H9 (cell line): Measurements from ENCODE around the gene ZC3H8. TPM values are rescaled to one million over a fixed set of nuclear protein-coding genes. Genes with fewer than 3 reads are reported as not detected.

Source experiments
- DNase-seq: peaks from one replicate; pipeline ENCODE4 v3.0.0-alpha.2; 2017
- H2AFZ ChIP-seq: one replicate; pipeline ENCODE4 v1.6.1; 2013; ENCODE audit warnings: mild to moderate bottlenecking, low read length, control low read depth, moderate library complexity
- H2AK5ac ChIP-seq: 2 replicates; pipeline ENCODE4 v1.6.1; 2013; ENCODE audit warnings: low read length, control low read depth, mixed read lengths; ENCODE audit not compliant: insufficient read length
- H2BK120ac ChIP-seq: one replicate; pipeline ENCODE4 v1.6.1; 2013; ENCODE audit warnings: low read depth, mild to moderate bottlenecking, low read length, control low read depth, inconsistent platforms; ENCODE audit not compliant: poor library complexity, severe bottlenecking
- H2BK12ac ChIP-seq: 2 replicates; pipeline ENCODE4 v1.6.1; 2013; ENCODE audit warnings: low read length, control low read depth, mixed read lengths, low read depth; ENCODE audit not compliant: insufficient read length
- H2BK15ac ChIP-seq: 2 replicates; pipeline ENCODE4 v1.6.1; 2013; ENCODE audit warnings: low read depth, low read length, control low read depth
- H2BK20ac ChIP-seq: one replicate; pipeline ENCODE4 v1.6.1; 2013; ENCODE audit warnings: low read depth, mild to moderate bottlenecking, low read length, control low read depth, inconsistent platforms; ENCODE audit not compliant: poor library complexity, severe bottlenecking
- H2BK5ac ChIP-seq: 2 replicates; pipeline ENCODE4 v1.6.1; 2013; ENCODE audit warnings: low read length, control low read depth, mixed read lengths; ENCODE audit not compliant: insufficient read length
- H3K14ac ChIP-seq: 2 replicates; pipeline ENCODE4 v1.6.1; 2013; ENCODE audit warnings: low read length, control low read depth; ENCODE audit not compliant: insufficient read depth
- H3K18ac ChIP-seq: 2 replicates; pipeline ENCODE4 v1.6.1; 2013; ENCODE audit warnings: low read depth, mild to moderate bottlenecking, mixed read lengths, low read length, control low read depth; ENCODE audit not compliant: insufficient read length
- H3K23ac ChIP-seq: 2 replicates; pipeline ENCODE4 v1.6.1; 2013; ENCODE audit warnings: low read length, control low read depth, mixed read lengths, low read depth; ENCODE audit not compliant: insufficient read length
- H3K23me2 ChIP-seq: 2 replicates; pipeline ENCODE4 v1.6.1; 2013; ENCODE audit warnings: low read depth, mild to moderate bottlenecking, mixed read lengths, low read length, control low read depth; ENCODE audit not compliant: insufficient read length, poor library complexity, severe bottlenecking
- H3K27ac ChIP-seq: 2 replicates; pipeline ENCODE4 v1.5.1; 2013; ENCODE audit warnings: low read length, control low read depth, mixed read lengths, low read depth; ENCODE audit not compliant: insufficient read length
- H3K27me3 ChIP-seq: 2 replicates; pipeline ENCODE4 v1.6.1; 2013; ENCODE audit warnings: low read length, control low read depth, inconsistent platforms; ENCODE audit not compliant: insufficient read depth
- H3K4ac ChIP-seq: 2 replicates; pipeline ENCODE4 v1.6.1; 2013; ENCODE audit warnings: low read depth, mild to moderate bottlenecking, control low read depth, inconsistent platforms, low read length, moderate library complexity
- H3K4me1 ChIP-seq: 2 replicates; pipeline ENCODE4 v1.6.1; 2013; ENCODE audit warnings: low read length, control low read depth, inconsistent platforms; ENCODE audit not compliant: insufficient read depth
- H3K4me2 ChIP-seq: 2 replicates; pipeline ENCODE4 v1.6.1; 2013; ENCODE audit warnings: low read length, control low read depth, mixed read lengths; ENCODE audit not compliant: insufficient read length, insufficient read depth
- H3K56ac ChIP-seq: 2 replicates; pipeline ENCODE4 v1.6.1; 2013; ENCODE audit warnings: low read depth, mild to moderate bottlenecking, mixed read lengths, low read length, control low read depth; ENCODE audit not compliant: insufficient read length
- H3K79me1 ChIP-seq: 2 replicates; pipeline ENCODE4 v1.6.1; 2013; ENCODE audit warnings: low read depth, mild to moderate bottlenecking, moderate library complexity, low read length, control low read depth, inconsistent platforms; ENCODE audit not compliant: insufficient read depth, poor library complexity, severe bottlenecking
- H3K79me2 ChIP-seq: 2 replicates; pipeline ENCODE4 v1.6.1; 2013; ENCODE audit warnings: low read length, control low read depth, inconsistent platforms; ENCODE audit not compliant: insufficient read depth
- H3K9ac ChIP-seq: 2 replicates; pipeline ENCODE4 v1.6.1; 2013; ENCODE audit warnings: low read length, control low read depth, mixed read lengths; ENCODE audit not compliant: insufficient read length; ENCODE audit errors: extremely low read depth
- H3K9me3 ChIP-seq: one replicate; pipeline ENCODE4 v1.6.1; 2013; ENCODE audit warnings: low read depth, low read length, inconsistent platforms; ENCODE audit not compliant: control insufficient read depth
- H3T11ph ChIP-seq: one replicate; pipeline ENCODE4 v1.6.1; 2013; ENCODE audit warnings: mild to moderate bottlenecking, low read length, control low read depth, inconsistent platforms
- H4K20me1 ChIP-seq: one replicate; pipeline ENCODE4 v1.6.1; 2013; ENCODE audit not compliant: control insufficient read depth, insufficient read length, insufficient read depth
- H4K5ac ChIP-seq: 2 replicates; pipeline ENCODE4 v1.6.1; 2013; ENCODE audit warnings: low read depth, mild to moderate bottlenecking, mixed read lengths, low read length, control low read depth; ENCODE audit not compliant: insufficient read length
- H4K8ac ChIP-seq: replicated peaks from 2 replicates; pipeline ENCODE4 v1.6.1; 2013; ENCODE audit warnings: low read length, control low read depth, mixed read lengths, low read depth; ENCODE audit not compliant: insufficient read length
- H4K91ac ChIP-seq: 2 replicates; pipeline ENCODE4 v1.6.1; 2013; ENCODE audit warnings: low read depth, mild to moderate bottlenecking, moderate library complexity, mixed read lengths, low read length, control low read depth; ENCODE audit not compliant: insufficient read length
- H3K27ac Mint-ChIP-seq, 3 experiments: 2 replicates in 2 of 3; 3 replicates in 1 of 3; pipeline ENCODE4 v1.8.0; 2020 to 2021; ENCODE audit warnings: mixed read lengths in 3 of 3, mild to moderate bottlenecking in 1 of 3, moderate library complexity in 1 of 3
- H3K27me3 Mint-ChIP-seq: 2 replicates; pipeline ENCODE4 v1.8.0; 2021; ENCODE audit warnings: low read depth, mild to moderate bottlenecking, moderate library complexity, mixed read lengths
- H3K36me3 Mint-ChIP-seq, 3 experiments: 2 replicates in 2 of 3; 3 replicates in 1 of 3; pipeline ENCODE4 v1.8.0; 2020 to 2021; ENCODE audit warnings: low read depth in 3 of 3, mixed read lengths in 3 of 3; ENCODE audit not compliant: insufficient read depth in 1 of 3
- H3K4me1 Mint-ChIP-seq, 2 experiments: 2 replicates each; pipeline ENCODE4 v1.8.0; 2020; ENCODE audit warnings: mixed read lengths in 2 of 2
- H3K4me3 Mint-ChIP-seq, 2 experiments: 2 replicates in 1 of 2; 3 replicates in 1 of 2; pipeline ENCODE4 v1.8.0; 2020 to 2021; ENCODE audit warnings: mild to moderate bottlenecking in 2 of 2, mixed read lengths in 2 of 2, moderate library complexity in 1 of 2
- H3K9me3 Mint-ChIP-seq, 2 experiments: 2 replicates in 1 of 2; 3 replicates in 1 of 2; pipeline ENCODE4 v1.8.0; 2020; ENCODE audit warnings: mild to moderate bottlenecking in 2 of 2, mixed read lengths in 2 of 2, moderate library complexity in 1 of 2
- CTCF ChIP-seq: fragments of 200-600 bp; sonication (generic); conservative IDR thresholded peaks from 3 replicates; pipeline ENCODE4 v1.8.0; 2021; ENCODE audit warnings: antibody characterized with exemption, mild to moderate bottlenecking
- WGBS: extraction: QIAGEN DNeasy Blood & Tissue Kit; methylation state at CpG from one replicate; pipeline ENCODE4 v1.1.7; 2013; ENCODE audit warnings: missing lambda C conversion rate, low lambda C conversion rate, mixed read lengths; ENCODE audit not compliant: insufficient read length; ENCODE audit errors: extremely low coverage; 5-methylcytosine and 5-hydroxymethylcytosine counted together
- total RNA-seq: library from RNA; stranded (reverse); gene quantifications from 2 replicates; pipeline ENCODE4 v1.2.1, GENCODE V29; 2021

The ZC3H8 gene
- total RNA-seq, 1 experiment from 2014 or later, result 6.9 TPM

- Histone ChIP-seq H3K4me1 (no peaks in the 10 kb centered on the region), H2BK120ac (no peak overlapping the region), H2BK12ac (no peak overlapping the region), H4K8ac (no peak overlapping the region), H3K27me3 (no peaks in the 10 kb centered on the region), H2BK5ac (no peak overlapping the region), H2AK5ac (no peak overlapping the region), H3K56ac (no peak overlapping the region), H3K18ac (no peak overlapping the region), H3K27ac (no peak overlapping the region), H3K23me2 (no peaks in the 10 kb centered on the region), H3K9me3 (no peaks in the 10 kb centered on the region), H3K14ac (no peak overlapping the region), H4K91ac (no peak overlapping the region), H3K4ac (no peak overlapping the region), H3K9ac (no peak overlapping the region), H2AFZ (no peak overlapping the region), H3T11ph (no peak overlapping the region), H3K4me2 (no peak overlapping the region), H3K79me2 (no peaks in the 10 kb centered on the region), H3K79me1 (no peaks in the 10 kb centered on the region), H3K23ac (no peak overlapping the region), H4K5ac (no peak overlapping the region), H4K20me1 (no peaks in the 10 kb centered on the region), H2BK15ac (no peak overlapping the region), H2BK20ac (no peak overlapping the region)
- H3K27me3 Mint-ChIP-seq, result peaks cover 2% of the 10 kb centered on the region; the same call in 1 of the 2 replicates
- no peaks in the 10 kb centered on the region; a peak in 1 of 5 replicates for H3K9me3 Mint-ChIP-seq
- no peak overlapping the region for H3K27ac Mint-ChIP-seq
- H3K4me3 Mint-ChIP-seq, result no peak overlapping the region
- DNase-seq, result no peak
- peaks cover 0 to 4% (median 0%) of the 10 kb centered on the region in 3 experiments; a peak in 1 of 7 replicates for H3K36me3 Mint-ChIP-seq
- peaks cover 3 to 6% of the 10 kb centered on the region in 2 experiments; a peak in 2 of 4 replicates for H3K4me1 Mint-ChIP-seq
- no CpG with 5 or more reads among the region's 8 CpGs for WGBS
- TF ChIP-seq CTCF, result no peak
Observed at GRCh38 chr2:112195167-112195766, 59.6 kb downstream of the ZC3H8 start.
